AG09319 (cell line): ENCODE measurements around the gene NFATC2.
"Not testable (repeated sequence)": the region's sequence is repeated elsewhere in the genome, so short reads cannot be mapped to it uniquely, and the experiment has no call there.

Source experiments
- DNase-seq: peaks from one replicate; pipeline ENCODE4 v3.0.0-alpha.2; 2010; ENCODE audit warnings: low read depth; ENCODE audit errors: extremely low read depth
- CTCF ChIP-seq: IDR thresholded peaks from 2 replicates; pipeline ENCODE4 v1.5.1; 2011; ENCODE audit warnings: low read depth, mild to moderate bottlenecking, inconsistent platforms, low read length, moderate library complexity

Gene NFATC2

GRCh38 chr20:51575486-51575885 is 33.0 kb upstream of the NFATC2 start:
- TF ChIP-seq CTCF, result no peak
- no peak for DNase-seq

GRCh38 chr20:51574248-51575033 is 31.9 kb upstream of the NFATC2 start:
- no peak for DNase-seq
- TF ChIP-seq CTCF, result no peak

GRCh38 chr20:51573576-51574243 is 31.2 kb upstream of the NFATC2 start:
- no peak for TF ChIP-seq CTCF
- no peak for DNase-seq

GRCh38 chr20:51571460-51571794 is 28.9 kb upstream of the NFATC2 start:
- TF ChIP-seq CTCF, result no peak
- DNase-seq, result no peak

GRCh38 chr20:51570739-51571459 is 28.4 kb upstream of the NFATC2 start:
- no peak for TF ChIP-seq CTCF
- no peak for DNase-seq

- no peak for TF ChIP-seq CTCF
- DNase-seq, result no peak
Measured at GRCh38 chr20:51569815-51570738, 27.6 kb upstream of the NFATC2 start.

- DNase-seq, result not testable (repeated sequence)
Measured at GRCh38 chr20:51568533-51568932, 26.0 kb upstream of the NFATC2 start.
